IPS DF 6.9 (cell line): ENCODE data around the gene ETDB.
"Not testable (repeated sequence)": the region's sequence is repeated elsewhere in the genome, so short reads cannot be mapped to it uniquely, and the experiment has no call there.

ENCODE experiments used
- DNase-seq: peaks from one replicate; pipeline ENCODE4 v3.0.0-alpha.2; 2013; ENCODE audit warnings: low read depth, low spot score
- H3K27ac ChIP-seq: one replicate; pipeline ENCODE4 v1.5.1; 2013; ENCODE audit warnings: low read length, control low read depth
- H3K27me3 ChIP-seq: 2 replicates; pipeline ENCODE4 v1.6.1; 2013; ENCODE audit warnings: mild to moderate bottlenecking, low read length; ENCODE audit not compliant: control insufficient read depth, insufficient read depth
- H3K36me3 ChIP-seq: 2 replicates; pipeline ENCODE4 v1.6.1; 2013; ENCODE audit warnings: low read length; ENCODE audit not compliant: control insufficient read depth, insufficient read depth
- H3K4me1 ChIP-seq: 2 replicates; pipeline ENCODE4 v1.6.1; 2013; ENCODE audit warnings: low read length; ENCODE audit not compliant: control insufficient read depth, insufficient read depth
- H3K4me3 ChIP-seq: 2 replicates; pipeline ENCODE4 v1.5.1; 2013; ENCODE audit warnings: mild to moderate bottlenecking, low read length
- H3K9me3 ChIP-seq: 2 replicates; pipeline ENCODE4 v1.6.1; 2013; ENCODE audit warnings: low read length, inconsistent platforms; ENCODE audit not compliant: control insufficient read depth, insufficient read depth
- WGBS: extraction: QIAGEN DNeasy Blood & Tissue Kit; methylation state at CpG from one replicate; pipeline ENCODE4 v1.1.7; 2013; ENCODE audit warnings: mixed read lengths, missing lambda C conversion rate; ENCODE audit not compliant: insufficient read length, insufficient coverage; 5-methylcytosine and 5-hydroxymethylcytosine counted together

ETDB gene

GRCh38 chrX:135120056-135120576, at the start of gene ETDB:
Gene ETDB (minus strand): TSS chrX:135120526. CDS start chrX:135119261, 1,265 bp downstream.
- not testable (repeated sequence) for DNase-seq, H3K4me3 ChIP-seq, H3K27ac ChIP-seq, H3K27me3 ChIP-seq, H3K4me1 ChIP-seq, H3K9me3 ChIP-seq, H3K36me3 ChIP-seq
- no CpG with 5 or more reads among the region's 1 CpG for WGBS

- H3K27ac ChIP-seq, H3K36me3 ChIP-seq, H3K27me3 ChIP-seq, H3K4me3 ChIP-seq, H3K9me3 ChIP-seq, H3K4me1 ChIP-seq, DNase-seq: not testable (repeated sequence)
- WGBS: no CpG with 5 or more reads among the region's 3 CpGs
These were observed 49.2 kb upstream of the ETDB start for GRCh38 chrX:135169534-135169933.

DNA sequence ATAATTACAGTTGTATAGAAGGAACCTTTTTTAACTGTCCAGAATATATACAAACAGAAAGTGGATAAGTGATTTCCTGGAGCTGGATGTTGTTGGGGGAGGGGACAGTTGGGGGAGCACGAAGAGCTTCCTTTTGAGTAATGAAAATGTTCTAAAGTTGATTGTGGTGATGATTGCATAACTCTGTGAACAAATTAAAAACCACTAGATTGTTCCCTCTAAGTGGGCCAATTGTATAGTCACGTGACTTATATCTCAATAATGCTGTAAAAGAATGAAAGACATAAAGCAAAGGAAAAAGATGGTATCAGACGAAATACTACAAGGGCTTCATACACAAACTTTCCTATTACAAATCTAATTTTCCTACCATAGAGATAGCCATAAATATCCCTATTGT, 48.2 kb upstream of the ETDB start:
- no peak for DNase-seq
- no CpG with 5 or more reads among the region's 3 CpGs for WGBS
- H3K9me3 ChIP-seq: no peaks in the 10 kb centered on the region
- no peaks in the 10 kb centered on the region for H3K4me1 ChIP-seq
- H3K27ac ChIP-seq: no peak overlapping the region
- H3K4me3 ChIP-seq: no peak overlapping the region
- no peaks in the 10 kb centered on the region for H3K36me3 ChIP-seq
- no peaks in the 10 kb centered on the region for H3K27me3 ChIP-seq

GRCh38 chrX:135154688-135155087, 34.4 kb upstream of the ETDB start:
- H3K36me3 ChIP-seq, DNase-seq, H3K4me3 ChIP-seq, H3K4me1 ChIP-seq, H3K9me3 ChIP-seq, H3K27me3 ChIP-seq, H3K27ac ChIP-seq: not testable (repeated sequence)
- no CpG with 5 or more reads among the region's 3 CpGs for WGBS

GRCh38 chrX:135126145-135126544, 5.8 kb upstream of the ETDB start:
- not testable (repeated sequence) for H3K36me3 ChIP-seq, H3K27ac ChIP-seq, H3K27me3 ChIP-seq, H3K9me3 ChIP-seq, DNase-seq, H3K4me3 ChIP-seq, H3K4me1 ChIP-seq
- no CpG with 5 or more reads among the region's 6 CpGs for WGBS

- H3K4me1 ChIP-seq, DNase-seq, H3K36me3 ChIP-seq, H3K9me3 ChIP-seq, H3K27me3 ChIP-seq, H3K27ac ChIP-seq, H3K4me3 ChIP-seq: not testable (repeated sequence)
- no CpG with 5 or more reads among the region's 2 CpGs for WGBS
These were observed 4.3 kb downstream of the ETDB start for GRCh38 chrX:135116064-135116463.

DNA sequence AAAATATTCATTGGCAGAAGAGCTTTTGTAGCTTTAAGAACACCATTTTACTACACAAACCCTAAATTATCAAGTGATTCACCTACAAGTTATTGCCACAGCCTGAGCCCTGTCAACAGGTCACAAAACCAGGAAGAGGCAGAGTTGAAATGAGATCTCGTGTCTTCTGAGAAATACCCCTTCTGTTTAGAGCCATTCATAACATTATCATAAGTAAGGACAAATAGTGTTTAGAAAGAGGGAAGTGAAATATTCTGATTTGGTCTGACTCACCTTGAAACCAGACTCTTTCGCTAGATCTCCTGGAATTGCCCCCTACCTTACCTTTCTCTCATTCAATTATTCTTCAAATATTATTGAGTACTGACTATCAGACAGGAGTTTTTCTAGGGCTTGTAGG, 5.9 kb downstream of the ETDB start:
- Histone ChIP-seq H3K27me3 (no peaks in the 10 kb centered on the region), H3K27ac (no peak overlapping the region), H3K9me3 (no peaks in the 10 kb centered on the region), H3K4me1 (no peaks in the 10 kb centered on the region), H3K4me3 (no peak overlapping the region), H3K36me3 (no peaks in the 10 kb centered on the region)
- no peak for DNase-seq
- WGBS: no CpG with 5 or more reads among the region's 2 CpGs

GRCh38 chrX:135112743-135113142, 7.6 kb downstream of the ETDB start:
- no peak for DNase-seq
- Histone ChIP-seq H3K36me3 (no peaks in the 10 kb centered on the region), H3K9me3 (no peaks in the 10 kb centered on the region), H3K27ac (no peak overlapping the region), H3K27me3 (no peaks in the 10 kb centered on the region), H3K4me1 (no peaks in the 10 kb centered on the region), H3K4me3 (no peak overlapping the region)
- no CpG with 5 or more reads among the region's 1 CpG for WGBS

DNA sequence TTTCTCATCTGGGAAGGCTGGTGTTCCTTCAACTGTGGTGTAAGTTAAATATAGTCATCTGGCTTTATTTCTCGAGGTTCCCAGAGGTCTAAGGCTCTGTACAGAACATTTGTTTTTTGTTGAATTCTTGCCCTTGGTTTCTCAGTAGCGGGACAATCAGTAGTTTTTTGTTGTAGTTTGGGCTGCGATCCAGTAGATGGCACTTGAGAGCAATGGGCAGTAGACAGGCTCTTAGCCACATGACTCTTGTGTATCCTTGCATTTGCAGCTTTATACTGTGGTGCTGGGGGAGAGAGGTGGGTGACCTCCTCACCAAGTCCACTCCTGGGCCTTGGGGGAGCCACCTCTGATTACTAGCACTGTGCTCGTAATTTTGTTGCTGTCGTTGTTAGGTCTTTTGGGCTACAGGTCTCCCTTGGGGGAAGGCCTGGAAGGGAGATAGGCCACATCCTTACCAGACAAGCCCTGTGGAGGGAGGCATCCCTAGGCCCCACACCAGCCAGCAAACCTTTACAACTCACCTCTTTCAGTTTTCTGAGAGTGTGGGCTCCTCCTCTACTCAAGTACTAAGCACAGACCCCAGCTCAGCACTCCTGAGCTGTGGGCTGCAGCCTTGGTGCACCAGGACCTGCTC, 8.1 kb downstream of the ETDB start:
- Histone ChIP-seq H3K9me3 (no peaks in the 10 kb centered on the region), H3K4me3 (no peak overlapping the region), H3K36me3 (no peaks in the 10 kb centered on the region), H3K27me3 (no peaks in the 10 kb centered on the region), H3K4me1 (no peaks in the 10 kb centered on the region), H3K27ac (no peak overlapping the region)
- no peak for DNase-seq
- no CpG with 5 or more reads among the region's 5 CpGs for WGBS

DNA sequence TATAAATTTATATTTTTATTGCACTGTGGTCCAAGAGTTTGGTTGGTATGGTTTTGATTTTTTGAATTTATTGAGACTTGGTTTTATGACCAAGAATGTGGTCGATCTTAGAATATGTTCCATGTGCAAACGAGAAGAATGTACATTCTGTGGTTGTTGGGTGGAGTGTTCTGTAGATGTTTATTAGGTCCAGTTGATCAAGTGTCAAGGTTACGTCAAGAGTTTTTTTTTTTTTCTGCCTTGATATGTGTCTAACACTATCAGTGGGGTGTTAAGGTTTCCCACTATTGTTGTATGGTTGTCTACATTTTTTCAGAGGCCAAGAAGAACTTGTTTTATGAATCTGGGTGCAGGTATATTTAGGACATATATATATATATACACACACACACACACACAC, 10.8 kb downstream of the ETDB start:
- H3K36me3 ChIP-seq: no peaks in the 10 kb centered on the region
- H3K9me3 ChIP-seq: no peaks in the 10 kb centered on the region
- no CpG with 5 or more reads among the region's 3 CpGs for WGBS
- H3K4me1 ChIP-seq: no peaks in the 10 kb centered on the region
- H3K27me3 ChIP-seq: no peaks in the 10 kb centered on the region
- no peak overlapping the region for H3K27ac ChIP-seq
- DNase-seq: no peak
- no peak overlapping the region for H3K4me3 ChIP-seq

DNA sequence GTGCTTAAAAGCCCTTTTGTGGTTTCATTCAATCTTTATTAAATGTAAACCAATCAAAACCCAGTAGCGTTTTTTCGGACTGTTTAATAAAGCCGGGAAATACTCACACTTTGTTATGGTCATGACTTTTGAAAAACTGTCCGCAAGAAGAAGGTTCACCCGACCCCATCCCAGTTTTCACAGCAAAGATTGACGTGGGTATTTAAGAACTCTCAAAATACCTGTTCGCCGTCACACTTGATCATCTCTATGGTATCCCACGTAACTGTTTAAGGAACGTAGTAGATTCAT, 20.9 kb downstream of the ETDB start:
- no peak overlapping the region for H3K27ac ChIP-seq
- no peaks in the 10 kb centered on the region for H3K36me3 ChIP-seq
- no peak for DNase-seq
- peaks cover 2% of the 10 kb centered on the region; the same call in 1 of the 2 replicates for H3K4me1 ChIP-seq
- H3K4me3 ChIP-seq: no peak overlapping the region
- WGBS: no CpG with 5 or more reads among the region's 10 CpGs
- H3K9me3 ChIP-seq: no peaks in the 10 kb centered on the region
- no peaks in the 10 kb centered on the region for H3K27me3 ChIP-seq
